K562 (cell line): Measurements from ENCODE around the gene CDADC1. TPM values are rescaled to one million over a fixed set of nuclear protein-coding genes. Genes with fewer than 3 reads are reported as not detected.

Experiments used
- ARNT ChIP-seq, 2 experiments: fragments of 450-650 bp; IDR thresholded peaks; 2 replicates each; pipeline ENCODE4 v1.6.1; 2016; ENCODE audit warnings: mild to moderate bottlenecking in 1 of 2
- C11orf30 ChIP-seq: fragments of 450-650 bp; IDR thresholded peaks from 2 replicates; pipeline ENCODE4 v1.6.1; 2016; ENCODE audit warnings: low read depth, mild to moderate bottlenecking
- CBFA2T3 ChIP-seq: fragments of 450-650 bp; IDR thresholded peaks from 2 replicates; pipeline ENCODE4 v1.6.1; 2017
- CHD2 ChIP-seq: IDR thresholded peaks from 2 replicates; pipeline ENCODE4 v1.6.1; 2011; ENCODE audit warnings: low read depth, low read length
- FOXA1 ChIP-seq: fragments of 450-650 bp; IDR thresholded peaks from 2 replicates; pipeline ENCODE4 v1.6.1; 2016; ENCODE audit warnings: mild to moderate bottlenecking, borderline replicate concordance
- GMEB1 ChIP-seq: fragments of 250-450 bp; sonication (Bioruptor Pico); IDR thresholded peaks from 2 replicates; pipeline ENCODE4 v1.4.0; 2020; ENCODE audit warnings: mild to moderate bottlenecking
- GTF2A2 ChIP-seq: IDR thresholded peaks from 2 replicates; pipeline ENCODE4 v1.6.1; 2016; ENCODE audit warnings: mild to moderate bottlenecking, missing genetic modification characterization, missing compliant biosample characterization
- JUND ChIP-seq, 2 experiments: IDR thresholded peaks; 2 replicates in 1 of 2; 3 replicates in 1 of 2; pipeline ENCODE4 v1.6.1; 2011; ENCODE audit warnings: borderline replicate concordance in 2 of 2, low read depth in 2 of 2, low read length in 2 of 2, improper control_type of control experiment in 1 of 2, missing biosample characterization in 1 of 2, missing genetic modification characterization in 1 of 2, missing genetic modification reagents in 1 of 2
- KAT2B ChIP-seq: IDR thresholded peaks from one replicate; pipeline ENCODE4 v1.6.1; 2012; ENCODE audit warnings: low read depth, mild to moderate bottlenecking, control low read depth, inconsistent platforms, low read length, moderate library complexity
- MNT ChIP-seq, 2 experiments: fragments of 450-650 bp; conservative IDR thresholded peaks; 2 replicates each; pipeline ENCODE4 v1.6.1; 2017; ENCODE audit warnings: mild to moderate bottlenecking in 2 of 2, moderate library complexity in 2 of 2
- MYC ChIP-seq, 2 experiments: fragments of 250-450 bp in 1 of 2; sonication (Bioruptor Pico) in 1 of 2; IDR thresholded peaks; 2 replicates each; pipeline versions ENCODE4 v1.5.1 to v1.6.1; 2012 to 2021; ENCODE audit warnings: low read depth in 2 of 2, borderline replicate concordance in 1 of 2, improper control_type of control experiment in 1 of 2, low read length in 1 of 2, mild to moderate bottlenecking in 1 of 2, moderate library complexity in 1 of 2
- NCOR1 ChIP-seq: fragments of 450-650 bp; IDR thresholded peaks from 2 replicates; pipeline ENCODE4 v1.6.1; 2016; ENCODE audit warnings: mild to moderate bottlenecking, moderate library complexity
- ZNF316 ChIP-seq: fragments of 450-650 bp; IDR thresholded peaks from 2 replicates; pipeline ENCODE4 v1.6.1; 2016
- ZNF518B ChIP-seq: fragments of 250-450 bp; sonication (Bioruptor Pico); IDR thresholded peaks from 2 replicates; pipeline ENCODE4 v1.5.0; 2021; ENCODE audit warnings: mild to moderate bottlenecking, moderate library complexity
- ZNF592 ChIP-seq: fragments of 450-650 bp; IDR thresholded peaks from 2 replicates; pipeline ENCODE4 v1.6.1; 2017; ENCODE audit warnings: antibody characterized with exemption, mild to moderate bottlenecking
- polyA plus RNA-seq, 8 experiments: library from polyadenylated mRNA; depleted of rRNA in 4 of 8; stranded (reverse) in 5 of 8; unstranded in 3 of 8; fragments of >200 nt; fragmentation: Nextera tagmentation in 2 of 8; fragmentation: Illumina TruSeq in 1 of 8; extraction: Ambion mirVana in 2 of 8; extraction: Trizol in 1 of 8; gene quantifications; 2 replicates each; pipeline versions ENCODE4 v1.2.1 to v1.2.3, GENCODE V29; 2011 to 2014; ENCODE audit warnings: inconsistent platforms in 1 of 8, missing spikeins in 1 of 8
- total RNA-seq, 7 experiments: library from RNA; depleted of rRNA in 6 of 7; stranded (reverse); fragments of >200 nt in 6 of 7; fragmentation: Illumina TruSeq in 2 of 7; extraction: Trizol in 2 of 7; gene quantifications; 2 replicates each; pipeline versions ENCODE4 v1.2.1 to v1.2.3, GENCODE V29; 2011 to 2021; ENCODE audit warnings: low replicate concordance in 1 of 7

CDADC1 gene
- total and polyA plus RNA-seq, 9 of the 15 experiments (the other 6 are each of a cell fraction or from before 2014, with no cell fraction given) = 4.1 to 11.8 (median 6.3) TPM

GRCh38 chr13:49315756-49316482 is 68.2 kb downstream of the CDADC1 start (continued):
- TF ChIP-seq GTF2A2 (tag) (no peak), ZNF592 (0 out of 2 replicates have a peak, but pooled peaks have one; percentile 31), CBFA2T3 (peak; percentile 69), ARNT (IDR thresholded peaks at IDR 0.05) (no peak), CHD2 (no peak), MNT (conservative IDR thresholded peaks at IDR 0.05) (0 out of 4 replicates have a peak, but pooled peaks of 1 of the 2 experiments have one; percentile 25), C11orf30 (peak; percentile 51; the same call in 1 of the 2 replicates), ZNF518B (CRISPR knock-in tag) (no peak), GMEB1 (CRISPR knock-in tag) (no peak), MYC (IDR thresholded peaks at IDR 0.05; ENCODE audit: low read depth, low read length) (no peak), MYC (CRISPR knock-in tag; IDR thresholded peaks at IDR 0.05; ENCODE audit: borderline replicate concordance, low read depth) (no peak), JUND (IDR thresholded peaks at IDR 0.05; ENCODE audit: borderline replicate concordance, low read depth, low read length) (peak; percentile 68; the same call in 1 of the 2 replicates), JUND (tag; IDR thresholded peaks at IDR 0.05; ENCODE audit: borderline replicate concordance, low read depth, low read length) (peak; percentile 20; the same call in 1 of the 3 replicates), FOXA1 (no peak), NCOR1 (peak; percentile 33; the same call in 1 of the 2 replicates), ZNF316 (peak; percentile 61; the same call in 1 of the 2 replicates), KAT2B (no peak)
